OCI-LY1 (cell line): ENCODE results near the gene VMAC.

ENCODE experiments used
- CTCF ChIP-seq: fragments of 200-600 bp; sonication (generic), shearing (Covaris generic); IDR thresholded peaks from 2 replicates; pipeline ENCODE4 v1.5.1; 2017; ENCODE audit warnings: mild to moderate bottlenecking, antibody characterized with exemption, low read length, moderate library complexity, mixed read lengths
- EZH2 ChIP-seq: fragments of 200-600 bp; sonication (generic), shearing (Covaris generic); IDR thresholded peaks from 2 replicates; pipeline ENCODE4 v1.8.0; 2017; ENCODE audit warnings: borderline replicate concordance, mixed run types, mild to moderate bottlenecking, antibody characterized with exemption, low read length, moderate library complexity, mixed read lengths

DNA sequence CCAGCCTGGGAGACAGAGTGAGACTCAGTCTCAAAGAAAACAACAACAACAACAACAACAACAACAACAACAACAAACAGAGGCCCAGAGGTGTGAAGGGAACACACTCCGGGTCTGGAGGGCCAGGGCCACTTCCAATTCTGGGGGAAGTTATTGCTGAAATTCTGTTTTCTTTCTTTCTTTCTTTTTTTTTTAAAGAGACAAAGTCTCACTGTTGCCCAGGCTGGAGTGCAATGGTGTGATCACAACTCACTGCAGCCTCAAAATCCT is 5.9 kb downstream of the VMAC start:
- TF ChIP-seq CTCF: no peak
- no peak for TF ChIP-seq EZH2
